UCSD-AML1 (cell line): Measurements from ENCODE around the gene CTNNA3.

Experiments used
- DNase-seq: peaks from one replicate; lab custom pipeline; 2025; ENCODE audit not compliant: unreplicated experiment; lab: John Stamatoyannopoulos, UW

The CTNNA3 gene

GRCh38 chr10:66684581-66684980, 1011.4 kb downstream of the CTNNA3 start:
- DNase-seq, result no peak

- no peak for DNase-seq
These were observed 1015.1 kb downstream of the CTNNA3 start for GRCh38 chr10:66680886-66681285.

- DNase-seq, result no peak
These were observed 1017.5 kb downstream of the CTNNA3 start for GRCh38 chr10:66678521-66678920.

DNA sequence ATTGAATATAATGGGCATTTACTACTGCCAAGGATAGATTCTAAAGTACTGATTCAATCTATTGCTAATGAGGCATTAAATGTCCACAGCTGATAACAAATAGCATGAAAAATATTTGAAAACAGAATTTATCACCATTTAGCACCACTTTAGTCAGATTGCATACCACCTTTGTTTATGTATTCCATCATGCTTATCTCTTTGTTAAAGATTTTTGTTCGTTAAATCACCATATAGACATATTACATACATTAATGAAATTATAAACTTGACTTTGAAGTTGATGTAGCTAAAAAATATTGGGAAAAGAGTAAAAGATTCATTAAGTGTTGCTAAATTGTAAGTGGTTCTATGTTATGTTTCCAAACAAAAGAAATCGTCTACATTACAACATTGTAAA, 1022.9 kb downstream of the CTNNA3 start:
- DNase-seq, result no peak

DNA sequence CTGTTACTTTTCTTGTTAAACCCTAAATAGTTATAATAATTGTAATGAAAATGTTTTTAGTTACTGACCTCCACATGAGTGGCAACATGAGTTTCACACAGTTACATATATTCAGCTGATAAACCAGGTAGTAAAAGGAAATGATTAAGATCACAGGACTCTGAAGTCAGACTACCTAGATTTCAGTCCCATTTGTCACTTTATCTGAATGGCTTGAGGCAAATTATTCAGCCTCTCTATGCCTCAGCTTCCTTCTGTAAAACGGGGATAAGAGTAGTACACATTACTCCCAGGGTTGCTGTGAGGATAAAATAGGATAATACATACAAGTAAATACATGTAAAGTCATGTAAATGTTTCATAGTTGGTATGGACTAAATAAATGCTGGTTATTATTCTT, 1024.4 kb downstream of the CTNNA3 start:
- DNase-seq, result no peak

DNA sequence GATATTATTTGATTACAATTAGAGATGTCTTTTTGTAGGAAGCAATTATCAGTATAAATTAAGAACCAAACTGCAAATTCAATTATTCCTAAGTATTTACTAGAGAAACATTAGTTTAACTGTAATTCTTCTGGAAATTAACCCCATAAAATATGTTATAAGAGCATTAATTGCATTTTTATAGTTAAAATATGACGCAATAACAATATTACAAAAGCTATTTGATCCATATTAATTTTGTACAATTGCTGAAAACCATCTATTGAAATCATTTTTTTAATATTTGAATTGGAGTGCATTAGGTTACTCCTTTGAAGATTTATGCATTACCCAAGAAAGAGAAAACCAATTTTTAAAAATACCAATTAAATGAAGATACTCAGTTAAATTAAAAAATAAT, 1024.9 kb downstream of the CTNNA3 start:
- no peak for DNase-seq

- DNase-seq, result no peak
These were observed 1039.5 kb downstream of the CTNNA3 start for GRCh38 chr10:66656499-66656898.

GRCh38 chr10:66654861-66655260, 1041.1 kb downstream of the CTNNA3 start:
- no peak for DNase-seq

DNA sequence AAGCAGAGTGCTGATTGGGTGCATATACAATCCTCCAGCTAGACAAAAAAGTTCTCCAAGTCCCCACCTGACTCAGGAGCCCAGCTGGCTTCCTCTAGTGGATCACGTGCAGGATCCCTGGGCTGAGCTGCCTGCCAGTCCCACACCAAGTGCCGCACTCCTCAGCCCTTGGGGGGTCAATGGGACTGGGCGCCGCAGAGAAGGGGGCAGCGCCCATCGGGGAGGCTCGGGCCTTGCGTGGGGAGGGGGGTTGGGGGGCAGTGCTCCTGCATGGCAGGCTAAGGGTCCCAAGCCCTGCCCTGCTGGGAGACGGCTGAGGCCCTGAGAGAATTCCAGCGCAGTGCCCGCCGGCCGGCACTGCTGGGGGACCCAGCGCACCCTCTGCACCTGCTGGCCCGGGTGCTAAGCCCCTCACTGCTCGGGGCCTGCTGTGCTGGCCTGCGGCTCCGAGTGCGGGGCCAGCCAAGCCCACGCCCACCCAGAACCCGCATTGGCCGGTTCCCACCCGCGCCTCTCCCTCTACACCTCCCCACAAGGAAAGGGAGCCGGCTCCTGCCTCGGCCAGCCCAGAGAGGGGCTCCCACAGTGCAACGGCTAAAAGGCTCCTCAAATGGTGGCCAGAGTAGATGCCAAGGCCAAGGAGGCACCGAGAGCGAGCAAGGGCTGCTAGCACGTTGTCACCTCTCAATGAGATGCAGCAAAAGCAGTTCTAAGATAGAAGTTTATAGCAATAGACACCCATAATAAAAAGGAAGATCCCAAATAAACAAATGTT, 1044.5 kb downstream of the CTNNA3 start:
- no peak for DNase-seq

DNA sequence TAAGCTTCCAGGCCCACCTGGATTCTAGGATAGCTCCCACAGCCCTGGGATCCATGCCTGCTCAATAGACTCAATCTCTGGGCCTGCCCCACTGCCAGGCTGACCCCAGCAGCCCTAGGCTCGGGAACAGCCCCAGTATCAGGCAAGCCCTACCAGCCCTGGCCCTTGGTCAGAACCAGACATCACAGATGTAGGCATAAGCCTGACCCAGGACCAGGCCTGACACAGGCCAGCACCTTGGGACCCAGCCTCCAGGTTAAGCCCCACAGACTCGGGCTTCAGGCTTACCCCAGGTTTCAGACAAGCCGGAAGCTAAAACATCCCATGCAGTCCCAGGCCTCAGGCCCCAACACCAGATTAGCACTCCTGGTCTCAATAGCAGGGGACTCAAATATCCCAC, 1046.4 kb downstream of the CTNNA3 start:
- no peak for DNase-seq

DNA sequence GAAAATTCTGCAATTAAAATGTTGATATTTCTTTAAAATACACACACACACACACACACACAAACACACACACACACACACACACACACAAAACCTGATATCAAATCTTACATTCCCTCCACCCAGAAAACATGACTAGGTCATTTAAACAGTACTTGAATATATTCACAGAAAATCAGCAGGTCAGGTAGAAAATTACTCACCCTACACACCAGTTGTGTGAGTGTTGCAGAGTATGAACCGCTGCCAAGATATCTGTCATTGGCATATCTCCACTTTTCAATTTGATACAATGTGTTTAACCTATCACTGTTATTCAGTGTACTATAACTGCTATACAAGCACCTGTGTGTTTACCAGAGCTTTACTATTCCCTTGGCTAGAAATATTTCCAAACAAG, 1053.8 kb downstream of the CTNNA3 start:
- DNase-seq, result no peak

- no peak for DNase-seq
These were observed 1056.6 kb downstream of the CTNNA3 start for GRCh38 chr10:66639371-66639770.

DNA sequence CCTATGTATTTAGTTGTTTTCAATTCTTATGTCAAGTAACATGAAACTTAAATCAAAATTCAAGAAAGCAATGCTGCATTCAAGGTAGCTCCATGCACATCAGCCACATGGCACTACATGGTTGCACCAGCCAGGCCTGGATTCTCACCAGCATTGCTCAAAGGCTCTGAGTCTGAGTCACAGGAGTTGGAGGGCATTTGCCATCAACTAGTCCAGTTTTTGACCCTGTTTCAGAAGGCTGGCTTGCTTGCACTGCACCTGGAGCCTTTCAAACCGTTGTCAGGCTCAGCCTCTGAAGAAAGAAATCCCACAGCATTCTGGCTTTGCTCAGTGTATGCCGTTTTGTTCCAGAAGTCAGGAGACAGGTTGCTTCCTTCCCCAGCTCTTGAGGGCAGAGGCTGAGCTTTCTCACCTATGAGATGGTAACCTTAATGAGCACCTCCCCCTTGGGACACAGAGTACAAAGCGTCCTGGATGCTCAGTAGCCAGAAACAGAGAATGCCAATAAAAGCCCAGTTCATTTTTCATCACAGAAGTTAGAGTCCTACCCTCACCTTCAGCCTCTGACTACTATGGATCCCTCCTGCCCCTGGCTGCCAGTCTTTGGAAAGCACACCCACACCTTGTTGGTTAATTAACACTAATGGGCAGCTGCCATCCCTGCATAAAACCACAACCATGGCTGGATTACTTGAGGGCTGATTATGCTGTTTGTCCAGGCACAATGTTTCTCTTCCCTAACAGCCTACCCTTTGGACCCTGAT, 1058.5 kb downstream of the CTNNA3 start:
- no peak for DNase-seq

GRCh38 chr10:66629996-66630395, 1066.0 kb downstream of the CTNNA3 start:
- DNase-seq, result no peak

- DNase-seq, result no peak
These were observed 1068.8 kb downstream of the CTNNA3 start for GRCh38 chr10:66627156-66627555.

DNA sequence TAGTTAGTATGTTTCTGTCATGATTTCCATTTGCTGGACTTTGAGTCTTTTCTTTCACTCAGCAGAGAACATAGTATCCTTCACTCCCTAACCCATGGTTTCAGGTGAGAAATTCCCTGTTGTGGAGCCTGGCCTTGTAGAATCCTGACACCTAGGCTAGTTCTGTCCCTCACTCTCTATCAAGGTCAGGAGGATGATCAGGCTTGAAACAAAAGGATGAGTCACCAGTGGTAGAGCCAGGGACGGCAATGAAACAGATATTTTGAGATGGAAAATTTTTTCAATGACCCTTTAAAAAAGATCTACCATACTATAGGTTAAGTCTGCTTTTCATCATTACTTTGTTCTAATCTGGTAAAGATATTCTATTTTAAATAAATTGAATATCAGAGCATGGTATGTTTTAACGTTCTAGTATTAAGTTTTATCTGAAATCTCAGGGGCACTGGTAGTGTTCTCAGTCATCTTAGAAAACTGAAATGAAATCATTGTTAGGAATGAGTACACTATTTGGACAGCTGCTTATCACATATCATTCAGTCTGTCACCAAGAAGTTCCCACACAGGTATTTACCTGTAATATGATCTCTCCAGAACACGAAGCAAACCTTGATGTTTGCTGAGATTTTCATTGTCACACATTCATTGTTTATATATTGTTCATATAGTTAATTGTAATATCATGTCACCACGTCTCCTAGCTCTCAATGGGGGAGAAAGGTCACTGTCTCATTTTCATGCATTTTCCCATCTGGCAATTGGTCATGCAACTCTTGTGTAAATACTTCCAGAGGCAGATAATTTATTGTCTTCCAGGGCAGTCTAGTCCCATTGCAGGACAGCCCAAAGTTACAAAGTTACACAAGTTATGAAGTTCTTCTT, 1070.0 kb downstream of the CTNNA3 start:
- DNase-seq, result no peak

DNA sequence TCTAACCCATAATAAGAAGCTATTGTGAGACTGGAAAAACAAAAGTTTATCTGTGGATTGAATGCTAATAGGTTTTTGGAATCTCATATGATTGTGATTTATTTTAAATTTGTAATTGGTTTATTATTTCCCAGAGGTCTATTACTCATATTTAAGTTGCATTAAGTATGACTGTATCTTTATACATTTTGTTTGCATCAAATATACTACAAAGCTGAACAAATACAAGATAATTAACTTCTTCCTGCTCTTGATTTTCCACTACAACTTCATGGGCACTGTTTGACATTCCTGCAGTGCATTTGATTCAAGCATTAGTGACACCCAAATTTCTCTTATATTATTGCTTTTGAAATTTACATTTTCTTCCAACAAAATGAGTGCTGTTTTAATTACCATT, 1073.9 kb downstream of the CTNNA3 start:
- no peak for DNase-seq

GRCh38 chr10:66604195-66604594, 1091.8 kb downstream of the CTNNA3 start:
- DNase-seq, result no peak

DNA sequence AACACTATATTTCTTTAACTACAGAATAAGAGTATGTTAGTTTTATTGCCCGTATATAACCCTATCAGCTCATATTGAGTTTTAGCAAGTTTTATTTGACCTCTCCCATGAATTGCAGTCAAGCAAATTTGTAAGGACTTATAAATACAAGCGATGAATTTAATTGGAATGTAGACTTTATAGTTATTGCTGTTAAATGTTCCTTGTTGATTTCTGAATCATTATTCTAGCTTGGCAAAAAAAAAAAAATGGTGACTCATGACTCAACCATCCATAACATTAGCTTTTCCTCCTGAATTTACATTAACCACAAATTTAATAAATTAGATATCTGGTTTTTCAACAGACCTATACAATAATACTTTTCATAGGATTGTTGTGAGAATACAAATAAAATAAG, 1104.1 kb downstream of the CTNNA3 start:
- no peak for DNase-seq

DNA sequence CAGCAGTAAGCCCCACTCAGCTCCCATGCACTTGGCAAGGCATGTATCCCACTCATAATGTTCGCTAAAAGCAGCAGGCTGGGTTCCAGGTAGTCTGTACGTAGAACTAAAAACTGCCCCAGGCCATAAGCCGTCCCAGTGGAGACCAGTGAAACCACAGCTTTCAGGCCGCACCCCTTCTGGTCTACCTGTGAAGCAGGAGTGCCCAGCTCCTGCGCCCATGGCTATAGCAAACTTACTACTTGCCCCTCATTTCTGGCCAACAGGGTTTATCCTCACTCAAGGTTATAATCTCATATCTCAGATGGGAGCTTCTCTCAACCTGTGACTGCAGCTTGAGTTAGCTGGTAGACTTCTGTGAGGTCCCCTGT, 1108.3 kb downstream of the CTNNA3 start:
- no peak for DNase-seq

GRCh38 chr10:66586897-66587679, 1108.9 kb downstream of the CTNNA3 start:
- DNase-seq, result no peak
